ENCODE measurements around the gene GSTM3.

The GSTM3 gene

DNA sequence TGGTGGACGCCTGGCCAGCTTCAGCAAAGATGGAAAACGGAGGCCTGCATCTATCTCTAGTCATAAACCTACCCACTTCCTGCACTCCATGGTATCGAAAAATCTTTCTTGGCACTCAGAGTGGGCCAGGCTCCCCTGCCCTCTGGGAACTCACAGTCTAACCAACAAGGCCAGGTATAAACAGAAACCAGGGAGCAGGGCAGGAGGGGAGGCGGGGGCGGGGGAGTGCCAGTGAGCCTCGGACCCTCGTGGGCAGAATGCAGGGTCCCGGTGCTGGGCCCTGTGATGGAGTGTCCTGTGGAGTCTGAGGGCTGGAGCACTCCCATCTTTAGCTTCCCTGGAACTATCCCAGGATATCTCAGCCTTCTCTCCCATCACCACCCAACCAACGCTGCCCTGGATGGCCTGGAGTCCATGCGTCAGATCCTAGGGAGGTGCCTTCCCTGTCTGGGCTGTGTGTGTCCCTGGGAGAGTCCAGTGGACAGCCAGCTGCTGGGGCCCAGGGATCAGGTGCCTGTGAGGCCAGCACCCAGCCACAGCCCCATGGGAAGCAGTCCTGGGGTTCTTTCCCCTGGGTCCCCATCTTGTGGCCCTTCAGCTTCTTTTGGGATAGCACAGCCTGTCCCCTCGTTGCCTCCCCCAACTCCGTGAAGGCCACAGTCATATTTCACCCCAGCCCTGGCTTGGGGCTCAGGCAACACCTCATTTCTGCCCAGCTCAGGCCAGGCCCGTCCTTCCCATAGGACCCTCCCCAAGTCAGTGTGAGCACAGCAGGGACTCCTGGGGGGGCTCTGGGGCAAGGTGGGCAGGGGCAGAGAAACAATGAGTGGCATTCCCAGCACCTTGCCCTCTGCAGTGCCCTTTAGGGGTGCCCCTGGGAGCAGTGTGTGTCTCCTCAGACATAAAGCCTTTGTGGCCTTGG, 24.0 kb upstream of the GSTM3 start:
- TF ChIP-seq, protein P1, sequence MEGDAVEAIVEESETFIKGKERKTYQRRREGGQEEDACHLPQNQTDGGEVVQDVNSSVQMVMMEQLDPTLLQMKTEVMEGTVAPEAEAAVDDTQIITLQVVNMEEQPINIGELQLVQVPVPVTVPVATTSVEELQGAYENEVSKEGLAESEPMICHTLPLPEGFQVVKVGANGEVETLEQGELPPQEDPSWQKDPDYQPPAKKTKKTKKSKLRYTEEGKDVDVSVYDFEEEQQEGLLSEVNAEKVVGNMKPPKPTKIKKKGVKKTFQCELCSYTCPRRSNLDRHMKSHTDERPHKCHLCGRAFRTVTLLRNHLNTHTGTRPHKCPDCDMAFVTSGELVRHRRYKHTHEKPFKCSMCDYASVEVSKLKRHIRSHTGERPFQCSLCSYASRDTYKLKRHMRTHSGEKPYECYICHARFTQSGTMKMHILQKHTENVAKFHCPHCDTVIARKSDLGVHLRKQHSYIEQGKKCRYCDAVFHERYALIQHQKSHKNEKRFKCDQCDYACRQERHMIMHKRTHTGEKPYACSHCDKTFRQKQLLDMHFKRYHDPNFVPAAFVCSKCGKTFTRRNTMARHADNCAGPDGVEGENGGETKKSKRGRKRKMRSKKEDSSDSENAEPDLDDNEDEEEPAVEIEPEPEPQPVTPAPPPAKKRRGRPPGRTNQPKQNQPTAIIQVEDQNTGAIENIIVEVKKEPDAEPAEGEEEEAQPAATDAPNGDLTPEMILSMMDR (IDR thresholded peaks at IDR 0.05; ENCODE audit: control insufficient read depth, extremely low read depth, insufficient read depth): no peak
- DNase-seq (ENCODE audit: low read depth): no peak
- H3K4me3 ChIP-seq (ENCODE audit: low read depth, low read length): no peak overlapping the region

DNA sequence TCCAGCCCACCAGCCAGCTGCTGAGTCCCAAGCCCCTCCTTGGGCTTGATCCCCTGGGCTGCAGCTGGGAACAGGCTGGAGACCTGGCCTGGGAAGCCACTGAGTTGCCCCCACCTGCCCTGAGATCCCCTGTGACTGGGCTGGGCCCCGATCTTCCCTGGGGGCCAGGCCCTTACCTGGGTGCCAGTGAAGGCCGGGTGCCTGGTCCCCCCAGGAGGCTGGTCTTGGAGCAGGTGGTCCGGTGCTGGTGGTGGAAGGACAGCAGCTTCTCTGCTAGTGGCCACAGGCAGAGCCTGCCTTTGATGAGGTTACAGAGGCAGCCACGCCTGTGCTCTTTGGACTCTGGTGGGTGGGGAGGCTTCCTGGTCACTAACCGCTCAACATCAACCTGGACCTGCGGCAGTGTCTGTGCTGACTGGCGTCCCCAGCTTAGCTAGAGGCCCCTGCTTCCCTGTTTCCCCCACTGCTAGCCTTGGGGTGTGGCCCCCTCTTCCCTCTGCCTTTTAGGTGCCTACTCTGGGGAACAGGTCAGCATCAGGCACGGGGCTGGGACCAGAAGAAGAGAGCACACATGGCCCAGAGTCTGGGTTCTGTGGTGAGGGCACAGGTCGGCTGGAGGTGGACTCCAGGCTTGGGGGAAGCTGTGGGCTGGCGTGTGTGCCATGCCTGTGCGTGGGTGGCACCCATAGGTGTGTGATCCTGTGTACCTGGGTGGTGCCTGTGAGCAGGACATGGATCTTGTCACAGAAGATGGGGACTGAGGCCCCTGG, 23.0 kb upstream of the GSTM3 start, which contains the start of gene EPS8L3:
EPS8L3 (minus strand) TSS at position 278 of the 770 bp plus-strand sequence. CDS start 2,174 bp downstream, outside the sequence.
- DNase-seq (ENCODE audit: low read depth): no peak
- H3K4me3 ChIP-seq (ENCODE audit: low read depth, low read length): no peak within 1 kb of the TSS
- TF ChIP-seq, protein P1 (IDR thresholded peaks at IDR 0.05; ENCODE audit: control insufficient read depth, extremely low read depth, insufficient read depth): no peak

DNA sequence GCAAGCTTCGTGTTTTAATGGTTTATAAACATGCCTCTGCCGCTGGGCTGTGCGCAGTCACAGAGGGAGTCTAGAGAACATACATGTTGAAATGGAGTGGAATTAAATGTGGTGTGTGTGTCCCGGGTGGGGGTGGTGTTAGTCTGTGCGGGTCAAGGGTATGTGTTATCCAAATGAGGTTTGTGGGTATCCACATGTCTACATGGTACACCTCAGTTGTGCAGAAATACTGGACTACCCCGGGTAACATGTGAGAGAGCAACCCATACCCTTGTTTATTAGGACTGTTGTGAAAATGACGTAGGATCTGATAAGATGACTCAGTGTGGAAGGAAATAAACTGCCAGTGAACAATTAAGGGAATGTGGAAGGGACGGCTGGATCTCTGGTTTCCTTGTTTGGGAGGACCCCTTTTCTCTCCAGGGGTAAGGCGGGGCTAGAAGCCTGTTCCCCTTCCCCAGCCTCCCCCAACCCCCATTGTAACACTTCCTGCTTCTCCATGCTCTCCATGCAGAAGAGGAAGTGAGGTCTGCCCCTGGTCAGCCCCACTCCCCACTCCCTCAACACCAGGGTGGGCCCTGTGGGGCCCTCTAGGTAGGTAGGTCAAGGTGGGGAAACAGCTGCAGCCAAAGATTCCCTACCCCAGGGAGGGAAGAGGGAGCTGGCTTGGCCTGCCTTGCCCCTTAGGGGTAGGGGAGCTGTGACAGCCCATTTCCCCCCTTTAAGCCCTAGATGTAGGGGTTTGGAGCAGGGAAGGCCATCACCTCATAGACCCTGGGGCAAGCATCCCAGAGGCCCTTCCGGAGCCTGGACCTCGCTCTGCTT, 22.2 kb upstream of the GSTM3 start:
- DNase-seq (ENCODE audit: low read depth): no peak
- no peak overlapping the region for H3K4me3 ChIP-seq (ENCODE audit: low read depth, low read length)
- TF ChIP-seq, protein P1 (IDR thresholded peaks at IDR 0.05; ENCODE audit: control insufficient read depth, extremely low read depth, insufficient read depth): no peak

DNA sequence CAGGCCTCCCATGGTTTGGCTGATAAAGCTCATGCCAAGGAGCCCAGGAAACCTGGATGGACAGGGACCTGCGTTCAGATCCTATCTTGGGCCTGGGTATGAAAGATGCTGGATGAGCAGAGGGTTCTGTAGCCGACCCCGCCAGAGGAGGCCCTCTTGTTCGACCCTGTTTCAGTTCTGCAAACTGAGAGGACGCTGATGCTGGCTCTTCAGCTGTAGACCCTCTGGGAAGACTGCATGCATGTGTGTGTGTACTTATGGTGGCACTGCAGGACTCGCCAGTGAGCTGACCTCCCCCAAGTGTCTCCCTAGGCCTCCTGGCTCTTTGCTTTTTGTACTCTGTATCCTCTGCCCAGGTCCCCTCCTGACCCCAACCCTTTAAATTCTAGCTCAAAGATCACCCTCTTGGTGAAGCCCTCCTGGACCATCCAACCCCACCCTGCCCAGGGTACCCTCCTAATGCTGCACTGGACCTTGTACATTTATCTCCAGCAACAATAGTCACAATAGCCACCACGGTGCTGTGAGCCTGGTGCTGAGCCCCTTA, 21.3 kb upstream of the GSTM3 start:
- DNase-seq (ENCODE audit: low read depth): no peak
- TF ChIP-seq, protein P1 (IDR thresholded peaks at IDR 0.05; ENCODE audit: control insufficient read depth, extremely low read depth, insufficient read depth): no peak
- H3K4me3 ChIP-seq (ENCODE audit: low read depth, low read length): no peak overlapping the region

DNA sequence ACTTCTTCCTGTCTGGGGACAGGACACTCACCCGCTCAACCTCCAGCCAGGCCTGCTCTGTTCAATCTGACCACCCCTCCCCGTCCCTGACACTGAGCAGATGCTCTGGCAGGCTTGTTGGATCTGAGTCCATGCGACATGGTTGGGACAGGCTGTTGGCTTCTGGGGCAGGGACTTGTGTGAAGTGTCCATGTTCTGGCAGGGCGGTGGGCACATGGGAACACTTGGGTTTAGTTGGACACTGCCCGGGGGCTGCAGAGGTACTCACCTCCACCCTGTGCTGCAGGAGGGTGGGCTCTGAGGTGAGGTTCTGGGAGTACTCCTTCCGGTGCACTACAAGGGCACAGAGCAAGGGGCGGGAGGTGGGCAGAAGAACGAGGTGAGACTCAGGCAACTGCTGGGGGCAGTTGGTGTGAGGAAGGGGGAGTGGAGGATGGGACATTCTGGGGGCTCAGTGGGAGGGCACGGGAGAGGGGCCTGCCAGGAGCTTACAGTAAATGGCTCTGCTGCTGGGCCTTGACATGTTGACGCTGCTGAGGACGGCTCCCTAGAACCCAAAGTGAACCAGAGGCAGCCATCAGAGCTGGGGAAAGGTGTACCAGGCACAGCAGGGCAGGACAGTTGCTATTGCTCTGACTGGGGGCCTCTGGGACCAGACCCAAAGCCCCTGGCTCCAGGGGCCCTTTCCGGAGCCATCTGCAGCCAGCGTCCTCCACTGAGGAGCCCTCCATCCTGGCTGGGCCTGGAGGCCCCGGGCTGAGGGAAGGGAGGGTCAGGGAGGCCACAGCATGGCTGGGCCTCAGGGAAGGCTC, 20.6 kb upstream of the GSTM3 start:
- TF ChIP-seq, protein P1 (IDR thresholded peaks at IDR 0.05; ENCODE audit: control insufficient read depth, extremely low read depth, insufficient read depth): no peak
- DNase-seq (ENCODE audit: low read depth): no peak
- H3K4me3 ChIP-seq (ENCODE audit: low read depth, low read length): no peak overlapping the region
